ENCODE measurements around the gene BAZ2A.
A peak's percentile ranks its signal among the peaks of the same experiment; 100 is the strongest.

Gene BAZ2A

GRCh38 chr12:56635806-56636674, 5.9 kb upstream of the BAZ2A start:
- Histone ChIP-seq H3K4me3 (ENCODE audit: low read length) (peak overlapping the region; percentile 94), H4K20me1 (ENCODE audit: control insufficient read depth, insufficient read depth, low read depth, low read length) (no peaks in the 10 kb centered on the region), H3K4me2 (ENCODE audit: low read length) (peak overlapping the region; percentile 93), H3F3A (ENCODE audit: control insufficient read depth, insufficient read depth) (peaks cover 52% of the 10 kb centered on the region), H3K79me2 (ENCODE audit: control insufficient read depth, low read length) (peaks cover 45% of the 10 kb centered on the region), H3K4me1 (ENCODE audit: control insufficient read depth, low read length) (peaks cover 59% of the 10 kb centered on the region), H3K9me3 (ENCODE audit: control insufficient read depth, insufficient read depth, low read length) (no peaks in the 10 kb centered on the region), H3K27ac (ENCODE audit: low read depth, low read length) (peak overlapping the region; percentile 72), H3K36me3 (ENCODE audit: control insufficient read depth, low read length) (peaks cover 38% of the 10 kb centered on the region), H3K27me3 (ENCODE audit: control insufficient read depth, low read length) (no peaks in the 10 kb centered on the region), H3K9me2 (replicated peaks; ENCODE audit: control insufficient read depth, low read length) (no peaks in the 10 kb centered on the region)
- no peak for TF ChIP-seq CTCF (IDR thresholded peaks at IDR 0.05; ENCODE audit: low read depth, low read length, poor library complexity, severe bottlenecking)
- no peak for TF ChIP-seq EZH2phosphoT487 (IDR thresholded peaks at IDR 0.05; ENCODE audit: borderline replicate concordance, low read length)

- peak overlapping the region; percentile 72 for H3K27ac ChIP-seq (ENCODE audit: low read depth, low read length)
- H3K79me2 ChIP-seq (ENCODE audit: control insufficient read depth, low read length): peaks cover 52% of the 10 kb centered on the region
These were observed 5.0 kb upstream of the BAZ2A start for GRCh38 chr12:56634837-56635791.

GRCh38 chr12:56634242-56634836, 4.2 kb upstream of the BAZ2A start:
- TF ChIP-seq CTCF (IDR thresholded peaks at IDR 0.05; ENCODE audit: low read depth, low read length, poor library complexity, severe bottlenecking) (no peak), EZH2phosphoT487 (IDR thresholded peaks at IDR 0.05; ENCODE audit: borderline replicate concordance, low read length) (no peak)
- Histone ChIP-seq H4K20me1 (ENCODE audit: control insufficient read depth, insufficient read depth, low read depth, low read length) (no peaks in the 10 kb centered on the region), H3K4me1 (ENCODE audit: control insufficient read depth, low read length) (peaks cover 68% of the 10 kb centered on the region)

More at GRCh38 chr12:56634837-56635791, 5.0 kb upstream of the BAZ2A start:
- peaks cover 31% of the 10 kb centered on the region for H3K36me3 ChIP-seq (ENCODE audit: control insufficient read depth, low read length)
- H4K20me1 ChIP-seq (ENCODE audit: control insufficient read depth, insufficient read depth, low read depth, low read length): no peaks in the 10 kb centered on the region
- peaks cover 68% of the 10 kb centered on the region for H3K4me1 ChIP-seq (ENCODE audit: control insufficient read depth, low read length)
- peaks cover 49% of the 10 kb centered on the region for H3F3A ChIP-seq (ENCODE audit: control insufficient read depth, insufficient read depth)
- no peaks in the 10 kb centered on the region for H3K9me2 ChIP-seq (replicated peaks; ENCODE audit: control insufficient read depth, low read length)
- TF ChIP-seq EZH2phosphoT487 (IDR thresholded peaks at IDR 0.05; ENCODE audit: borderline replicate concordance, low read length) (no peak), CTCF (IDR thresholded peaks at IDR 0.05; ENCODE audit: low read depth, low read length, poor library complexity, severe bottlenecking) (peak; percentile 50)
- H3K9me3 ChIP-seq (ENCODE audit: control insufficient read depth, insufficient read depth, low read length): no peaks in the 10 kb centered on the region
- peak overlapping the region; percentile 93 for H3K4me2 ChIP-seq (ENCODE audit: low read length)
- no peaks in the 10 kb centered on the region for H3K27me3 ChIP-seq (ENCODE audit: control insufficient read depth, low read length)
- H3K4me3 ChIP-seq (ENCODE audit: low read length): peak overlapping the region; percentile 94

More at GRCh38 chr12:56634242-56634836, 4.2 kb upstream of the BAZ2A start:
- H3K27ac ChIP-seq (ENCODE audit: low read depth, low read length): peak overlapping the region; percentile 72
- H3F3A ChIP-seq (ENCODE audit: control insufficient read depth, insufficient read depth): peaks cover 43% of the 10 kb centered on the region
- peak overlapping the region; percentile 94 for H3K4me3 ChIP-seq (ENCODE audit: low read length)
- H3K36me3 ChIP-seq (ENCODE audit: control insufficient read depth, low read length): peaks cover 30% of the 10 kb centered on the region
- no peaks in the 10 kb centered on the region for H3K9me2 ChIP-seq (replicated peaks; ENCODE audit: control insufficient read depth, low read length)
- no peaks in the 10 kb centered on the region for H3K9me3 ChIP-seq (ENCODE audit: control insufficient read depth, insufficient read depth, low read length)
- H3K4me2 ChIP-seq (ENCODE audit: low read length): peak overlapping the region; percentile 93
- no peaks in the 10 kb centered on the region for H3K27me3 ChIP-seq (ENCODE audit: control insufficient read depth, low read length)
- H3K79me2 ChIP-seq (ENCODE audit: control insufficient read depth, low read length): peaks cover 60% of the 10 kb centered on the region
